Dermis blood vessel endothelial cell (primary cell): ENCODE results near the gene GTF2F1. TPM values are rescaled to one million over a fixed set of nuclear protein-coding genes. Genes with fewer than 3 reads are reported as not detected.
"Not testable (repeated sequence)": the region's sequence is repeated elsewhere in the genome, so short reads cannot be mapped to it uniquely, and the experiment has no call there.

Experiments
- DNase-seq: peaks from one replicate; pipeline ENCODE4 v3.0.0; 2010
- total RNA-seq: library from RNA; depleted of rRNA; stranded (reverse); fragments of >200 nt; gene quantifications from 2 replicates; pipeline ENCODE4 v1.2.3, GENCODE V29; 2014

GTF2F1 gene
- total RNA-seq, 1 donor from 2014 or later = 41.4 TPM

GRCh38 chr19:6355321-6356040, 37.5 kb downstream of the GTF2F1 start:
- not testable (repeated sequence) for DNase-seq

GRCh38 chr19:6354098-6354674, 38.8 kb downstream of the GTF2F1 start:
- DNase-seq = peak; percentile 54

- no peak for DNase-seq
Measured at GRCh38 chr19:6352381-6353165, 40.4 kb downstream of the GTF2F1 start.

GRCh38 chr19:6350688-6351087, 42.3 kb downstream of the GTF2F1 start:
- DNase-seq = no peak

- not testable (repeated sequence) for DNase-seq
Measured at GRCh38 chr19:6349271-6349670, 43.7 kb downstream of the GTF2F1 start.

- no peak for DNase-seq
Measured at GRCh38 chr19:6343462-6343861, 49.5 kb downstream of the GTF2F1 start.

- no peak for DNase-seq
Measured at GRCh38 chr19:6340493-6341201, 52.3 kb downstream of the GTF2F1 start.

- no peak for DNase-seq
Measured at GRCh38 chr19:6334490-6335285, 58.3 kb downstream of the GTF2F1 start.

GRCh38 chr19:6333439-6333838, 59.5 kb downstream of the GTF2F1 start, which contains the start of gene ACER1:
Gene ACER1, minus strand, starts transcription at chr19:6333612. Its CDS starts 61 bp downstream, at chr19:6333551.
- DNase-seq = no peak

Other genes starting within 250 kb of the GTF2F1 start
- gene MLLT1, start 113.2 kb downstream of the GTF2F1 start, total RNA-seq = 5.1 and 13.2 TPM in 2 replicates
- not detected in 2 replicates for gene ACER1, start 59.6 kb downstream of the GTF2F1 start, total RNA-seq
- gene CLPP, start 31.6 kb downstream of the GTF2F1 start, total RNA-seq = 74.1 and 79.5 TPM in 2 replicates
- 24.4 and 59.2 TPM in 2 replicates for gene ALKBH7, start 20.4 kb downstream of the GTF2F1 start, total RNA-seq
- 0.85 and 1.1 TPM in 2 replicates for gene PSPN, start 17.2 kb downstream of the GTF2F1 start, total RNA-seq
- 78.3 and 238 TPM in 2 replicates for gene KHSRP, start 31.6 kb upstream of the GTF2F1 start, total RNA-seq
- gene SLC25A41, start 40.6 kb upstream of the GTF2F1 start, total RNA-seq = 0.05 TPM in 1 of 2 replicates, not detected in the other
- gene SLC25A23, start 66.6 kb upstream of the GTF2F1 start, total RNA-seq = 20.4 and 62.0 TPM in 2 replicates
- gene CRB3, start 71.1 kb upstream of the GTF2F1 start, total RNA-seq = not detected in 2 replicates
- not detected in 2 replicates for gene DENND1C, start 88.6 kb upstream of the GTF2F1 start, total RNA-seq
- gene TUBB4A, start 109.1 kb upstream of the GTF2F1 start, total RNA-seq = not detected in 2 replicates
- gene TNFSF9, start 137.9 kb upstream of the GTF2F1 start, total RNA-seq = 0.34 and 0.60 TPM in 2 replicates
- gene CD70, start 198.0 kb upstream of the GTF2F1 start, total RNA-seq = 0.14 TPM in 1 of 2 replicates, not detected in the other